NCI-H146 (cell line): ENCODE measurements around the gene STXBP5.
A peak's percentile ranks its signal among the peaks of the same experiment; 100 is the strongest.

Source experiments
- DNase-seq: peaks from one replicate; lab custom pipeline; 2025; lab: John Stamatoyannopoulos, UW

Gene STXBP5

DNA sequence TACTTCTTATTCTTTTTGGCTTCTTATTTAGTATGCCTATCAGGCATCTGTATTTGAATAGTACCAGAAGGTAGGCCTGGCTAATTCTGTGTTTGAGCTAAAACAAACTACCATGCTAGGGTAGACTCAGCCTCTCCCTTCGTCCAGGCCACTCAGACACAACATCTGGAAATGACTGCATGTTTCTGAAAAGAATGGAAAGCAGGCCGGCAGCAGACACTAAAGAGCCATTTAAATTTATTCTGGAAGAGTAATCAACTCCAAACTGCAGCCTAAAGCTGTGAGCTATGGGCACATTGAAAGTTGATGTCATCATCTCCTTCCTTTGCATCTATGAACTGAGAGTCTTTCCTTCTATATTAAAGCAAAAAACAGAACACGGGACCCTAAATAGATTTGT lies 233.4 kb downstream of the STXBP5 start:
- no peak for DNase-seq

GRCh38 chr6:147438758-147439528 lies 234.7 kb downstream of the STXBP5 start:
- DNase-seq = peak; percentile 62
